HCT116 (cell line): Measurements from ENCODE around the gene PRKN. TPM values are rescaled to one million over a fixed set of nuclear protein-coding genes. Genes with fewer than 3 reads are reported as not detected.

ENCODE experiments used
- ATAC-seq: fragments of 200-7000 bp; cut with Tn5 transposase; 2 replicates; pipeline ENCODE4 v1.9.1; 2020; ENCODE audit warnings: mild to moderate bottlenecking, moderate library complexity
- BruUV-seq: library from RNA; stranded (reverse); fragments of 400-500 nt; replicated peaks from 2 replicates; lab custom pipeline; 2021; lab: Mats Ljungman, UMichigan
- CTCF ChIA-PET: fragments of 300-600 bp; sonication (Branson Sonifier 250); formaldehyde crosslinking; loops from one replicate; lab custom pipeline; 2021; ENCODE audit warnings: antibody characterized with exemption; lab: Charles Lee
- POLR2A ChIA-PET: fragments of 300-600, 350-600 bp; sonication (Branson Sonifier 250); formaldehyde crosslinking; loops from one replicate; lab custom pipeline; 2021; ENCODE audit warnings: antibody characterized with exemption; lab: Charles Lee
- RAD21 ChIA-PET, 2 experiments: fragments of 300-600 bp; sonication (Branson Sonifier 250); formaldehyde crosslinking; loops; one replicate each; lab custom pipeline; 2023; ENCODE audit warnings: low total read pairs in 2 of 2; ENCODE audit not compliant: uncharacterized antibody in 2 of 2, unreplicated experiment in 2 of 2, low non-redundant PET in 1 of 2; lab: Charles Lee
- DNase-seq: peaks from one replicate; pipeline ENCODE4 v3.0.0-alpha.2; 2010; ENCODE audit warnings: low read depth, low spot score
- H2AFZ ChIP-seq: fragments of 200-600 bp; shearing (Covaris generic), sonication (generic); 2 replicates; pipeline ENCODE4 v1.6.1; 2017; ENCODE audit warnings: low read depth, mixed run types, mixed read lengths, antibody characterized with exemption, low read length; ENCODE audit not compliant: poor library complexity, severe bottlenecking
- H3K27ac ChIP-seq: 2 replicates; pipeline ENCODE4 v1.5.1; 2012; ENCODE audit warnings: low read depth, low read length
- H3K27me3 ChIP-seq: fragments of 200-600 bp; sonication (generic); 2 replicates; pipeline ENCODE4 v1.6.1; 2016; ENCODE audit warnings: mixed run types, low read length, mixed read lengths; ENCODE audit not compliant: insufficient read depth
- H3K36me3 ChIP-seq, 2 experiments: fragments of 200-500 bp in 1 of 2; fragments of 200-600 bp in 1 of 2; sonication (Bioruptor generic) in 1 of 2; sonication (generic) in 1 of 2; 2 replicates each; pipeline versions ENCODE4 v1.5.1 to v1.6.1; 2014 to 2016; ENCODE audit warnings: low read length in 2 of 2, inconsistent platforms in 1 of 2, mixed read lengths in 1 of 2, mixed run types in 1 of 2; ENCODE audit not compliant: insufficient read depth in 2 of 2, control insufficient read depth in 1 of 2
- H3K4me1 ChIP-seq, 2 experiments: fragments of 200-600 bp in 1 of 2; sonication (generic) in 1 of 2; 2 replicates each; pipeline versions ENCODE4 v1.5.1 to v1.6.1; 2012 to 2017; ENCODE audit warnings: low read length in 2 of 2, inconsistent platforms in 1 of 2, mild to moderate bottlenecking in 1 of 2, mixed read lengths in 1 of 2, mixed run types in 1 of 2, moderate library complexity in 1 of 2; ENCODE audit not compliant: insufficient read depth in 2 of 2, control insufficient read depth in 1 of 2
- H3K4me2 ChIP-seq: fragments of 200-600 bp; sonication (generic); 2 replicates; pipeline ENCODE4 v1.6.1; 2017; ENCODE audit warnings: mixed run types, low read length, mixed read lengths
- H3K4me3 ChIP-seq, 2 experiments: fragments of 200-600 bp in 1 of 2; sonication (generic) in 1 of 2; replicated peaks in 1 of 2; 2 replicates each; pipeline ENCODE4 v1.5.1; 2011 to 2016; ENCODE audit warnings: low read length in 2 of 2, control low read depth in 1 of 2, low read depth in 1 of 2, mild to moderate bottlenecking in 1 of 2, mixed read lengths in 1 of 2, mixed run types in 1 of 2
- H3K79me2 ChIP-seq: fragments of 200-600 bp; sonication (generic); 2 replicates; pipeline ENCODE4 v1.6.1; 2017; ENCODE audit warnings: mild to moderate bottlenecking, mixed run types, low read length, moderate library complexity, mixed read lengths; ENCODE audit not compliant: insufficient read depth
- H3K9ac ChIP-seq: fragments of 200-600 bp; sonication (generic); 2 replicates; pipeline ENCODE4 v1.6.1; 2016; ENCODE audit warnings: low read length, mixed read lengths
- H3K9me2 ChIP-seq: fragments of 200-600 bp; sonication (generic), shearing (Covaris generic); 2 replicates; pipeline ENCODE4 v1.6.1; 2017; ENCODE audit warnings: mixed run types, mild to moderate bottlenecking, moderate library complexity; ENCODE audit not compliant: insufficient read depth
- H3K9me3 ChIP-seq, 2 experiments: fragments of 200-500 bp in 1 of 2; fragments of 200-600 bp in 1 of 2; sonication (Bioruptor generic) in 1 of 2; sonication (generic) in 1 of 2; 2 replicates each; pipeline ENCODE4 v1.6.1; 2014 to 2017; ENCODE audit warnings: low read length in 2 of 2, mixed read lengths in 2 of 2, inconsistent platforms in 1 of 2, low read depth in 1 of 2, mild to moderate bottlenecking in 1 of 2, mixed run types in 1 of 2, moderate library complexity in 1 of 2; ENCODE audit not compliant: control insufficient read depth in 1 of 2, insufficient read depth in 1 of 2
- H4K20me1 ChIP-seq: fragments of 200-600 bp; sonication (generic), shearing (Covaris generic); 2 replicates; pipeline ENCODE4 v1.6.1; 2017; ENCODE audit warnings: mixed run types, mild to moderate bottlenecking, moderate library complexity; ENCODE audit not compliant: insufficient read depth
- CBX3 ChIP-seq: IDR thresholded peaks from 2 replicates; pipeline ENCODE4 v1.6.1; 2012; ENCODE audit warnings: low read depth
- CTCF ChIP-seq, 3 experiments: fragments of 200-600 bp in 1 of 3; sonication (generic) in 1 of 3; IDR thresholded peaks in 2 of 3; conservative IDR thresholded peaks in 1 of 3; 2 replicates each; pipeline ENCODE4 v1.5.1; 2012 to 2017; ENCODE audit warnings: low read depth in 2 of 3, low read length in 2 of 3, antibody characterized with exemption in 1 of 3, borderline replicate concordance in 1 of 3, control low read depth in 1 of 3, mild to moderate bottlenecking in 1 of 3, mixed read lengths in 1 of 3, mixed run types in 1 of 3, moderate library complexity in 1 of 3; ENCODE audit not compliant: insufficient read depth in 1 of 3
- EGR1 ChIP-seq: IDR thresholded peaks from 2 replicates; pipeline ENCODE4 v1.6.1; 2012; ENCODE audit warnings: low read depth
- ELF1 ChIP-seq: IDR thresholded peaks from 2 replicates; pipeline ENCODE4 v1.6.1; 2012; ENCODE audit warnings: low read depth, borderline replicate concordance
- EZH2 ChIP-seq: fragments of 200-600 bp; sonication (generic); IDR thresholded peaks from 2 replicates; pipeline ENCODE4 v1.6.1; 2017; ENCODE audit warnings: antibody characterized with exemption, mixed run types
- MAX ChIP-seq: IDR thresholded peaks from 2 replicates; pipeline ENCODE4 v1.6.1; 2012
- POLR2A ChIP-seq: IDR thresholded peaks from 2 replicates; pipeline ENCODE4 v1.7.0; 2011; ENCODE audit warnings: borderline replicate concordance; ENCODE audit not compliant: insufficient read depth, insufficient read length; ENCODE audit errors: extremely low read depth
- POLR2AphosphoS5 ChIP-seq: IDR thresholded peaks from 2 replicates; pipeline ENCODE4 v1.6.1; 2011; ENCODE audit warnings: mild to moderate bottlenecking, low read depth, low read length, moderate library complexity
- RAD21 ChIP-seq: IDR thresholded peaks from 2 replicates; pipeline ENCODE4 v1.6.1; 2012; ENCODE audit warnings: low read depth, mild to moderate bottlenecking
- SIN3A ChIP-seq: IDR thresholded peaks from 2 replicates; pipeline ENCODE4 v1.6.1; 2012; ENCODE audit warnings: low read depth
- SP1 ChIP-seq: IDR thresholded peaks from 2 replicates; pipeline ENCODE4 v1.6.1; 2012; ENCODE audit warnings: low read depth
- SRF ChIP-seq: IDR thresholded peaks from 2 replicates; pipeline ENCODE4 v1.6.1; 2012; ENCODE audit warnings: low read depth
- TCF7L2 ChIP-seq: IDR thresholded peaks from 2 replicates; pipeline ENCODE4 v1.7.0; 2011; ENCODE audit warnings: borderline replicate concordance, inconsistent platforms; ENCODE audit not compliant: insufficient read depth, insufficient read length; ENCODE audit errors: extremely low read depth
- YY1 ChIP-seq: IDR thresholded peaks from 2 replicates; pipeline ENCODE4 v1.6.1; 2011; ENCODE audit warnings: low read length, low read depth, moderate library complexity, mild to moderate bottlenecking; ENCODE audit not compliant: insufficient replicate concordance; ENCODE audit errors: extremely low read depth
- ZBTB33 ChIP-seq: IDR thresholded peaks from 2 replicates; pipeline ENCODE4 v1.6.1; 2011; ENCODE audit warnings: mild to moderate bottlenecking, low read length, moderate library complexity; ENCODE audit not compliant: insufficient replicate concordance; ENCODE audit errors: extremely low read depth
- ZFX ChIP-seq: fragments of 450-650 bp; IDR thresholded peaks from 2 replicates; pipeline ENCODE4 v1.6.1; 2017
- intact Hi-C: fragments of 100-400 bp; cut with micrococcal nuclease; formaldehyde crosslinking; loops from 2 replicates; pipeline ENCODE4 v1.10.0; 2022
- total RNA-seq: library from RNA; stranded (reverse); gene quantifications from one replicate; pipeline ENCODE4 v1.2.1, GENCODE V29; 2021; ENCODE audit not compliant: unreplicated experiment

Gene PRKN
- total RNA-seq, 1 experiment from 2014 or later = 2.6 TPM

GRCh38 chr6:161522276-161522675 lies 1205.3 kb downstream of the PRKN start:
- DNase-seq (no peak), ATAC-seq (no peak)
- Histone ChIP-seq H3K79me2 (no peaks in the 10 kb centered on the region), H3K27ac (no peak overlapping the region), H3K9me3 (no peaks in the 10 kb centered on the region), H3K4me3 (no peak overlapping the region), H3K4me2 (no peak overlapping the region), H3K36me3 (no peaks in the 10 kb centered on the region), H4K20me1 (no peaks in the 10 kb centered on the region), H3K27me3 (peaks cover 4% of the 10 kb centered on the region; the same call in 1 of the 2 replicates), H3K9me2 (no peaks in the 10 kb centered on the region), H3K4me1 (no peaks in the 10 kb centered on the region), H2AFZ (no peak overlapping the region), H3K9ac (no peak overlapping the region)
- no peak for TF ChIP-seq ZFX
- no peak for TF ChIP-seq RAD21
- no peak for TF ChIP-seq CTCF (IDR thresholded peaks at IDR 0.05 in 2 of 3, conservative IDR thresholded peaks at IDR 0.05 in 1 of 3; ENCODE audit: borderline replicate concordance in 1 of 3, insufficient read depth in 1 of 3, low read depth in 2 of 3, low read length in 2 of 3)
- TF ChIP-seq POLR2AphosphoS5 = no peak
- no peak for TF ChIP-seq YY1
- TF ChIP-seq TCF7L2 = no peak
- no peak for TF ChIP-seq ZBTB33
- no peak for TF ChIP-seq CBX3
- TF ChIP-seq EZH2 = no peak
- TF ChIP-seq EGR1 = no peak
- no peak for TF ChIP-seq POLR2A
- no peak for TF ChIP-seq SIN3A
- no peak for TF ChIP-seq SP1
- no peak for TF ChIP-seq MAX
- no peak for TF ChIP-seq ELF1
- no peak for TF ChIP-seq SRF
- CTCF ChIA-PET = no interaction called here
- RAD21 ChIA-PET = no interaction called here
- BruUV-seq = no TSS peak
- intact Hi-C loops = no loop called here
- POLR2A ChIA-PET = no interaction called here
